Measurements from ENCODE around the gene MIPEP.

MIPEP gene

GRCh38 chr13:23788459-23788858 lies 100.7 kb downstream of the MIPEP start:
- Histone ChIP-seq H3K36me3 (ENCODE audit: control insufficient read depth in 1 of 2, insufficient read depth in 2 of 2, low read length in 2 of 2) (peaks cover 0 to 6% of the 10 kb centered on the region in 2 donors), H3K4me3 (ENCODE audit: low read depth in 1 of 2, low read length in 2 of 2) (no peak overlapping the region), H3K4me1 (ENCODE audit: control insufficient read depth in 1 of 2, insufficient read depth in 2 of 2, low read length in 2 of 2) (no peaks in the 10 kb centered on the region), H3K9me3 (ENCODE audit: control insufficient read depth in 1 of 2, low read length in 2 of 2) (no peaks in the 10 kb centered on the region), H3K27me3 (ENCODE audit: low read depth, low read length) (no peaks in the 10 kb centered on the region), H3K27ac (ENCODE audit: low read length) (no peak overlapping the region)

- no peak overlapping the region for H3K4me3 ChIP-seq (ENCODE audit: low read depth in 1 of 2, low read length in 2 of 2)
- H3K9me3 ChIP-seq (ENCODE audit: control insufficient read depth in 1 of 2, low read length in 2 of 2), result no peaks in the 10 kb centered on the region
- H3K36me3 ChIP-seq (ENCODE audit: control insufficient read depth in 1 of 2, insufficient read depth in 2 of 2, low read length in 2 of 2), result peaks cover 0 to 6% of the 10 kb centered on the region in 2 donors
- no peaks in the 10 kb centered on the region for H3K4me1 ChIP-seq (ENCODE audit: control insufficient read depth in 1 of 2, insufficient read depth in 2 of 2, low read length in 2 of 2)
- no peak overlapping the region for H3K27ac ChIP-seq (ENCODE audit: low read length)
- H3K27me3 ChIP-seq (ENCODE audit: low read depth, low read length), result no peaks in the 10 kb centered on the region
Observed at GRCh38 chr13:23787464-23787863, 101.7 kb downstream of the MIPEP start.

GRCh38 chr13:23786607-23787006 lies 102.6 kb downstream of the MIPEP start:
- no peaks in the 10 kb centered on the region for H3K27me3 ChIP-seq (ENCODE audit: low read depth, low read length)
- no peaks in the 10 kb centered on the region for H3K9me3 ChIP-seq (ENCODE audit: control insufficient read depth in 1 of 2, low read length in 2 of 2)
- H3K4me3 ChIP-seq (ENCODE audit: low read depth in 1 of 2, low read length in 2 of 2), result no peak overlapping the region
- H3K36me3 ChIP-seq (ENCODE audit: control insufficient read depth in 1 of 2, insufficient read depth in 2 of 2, low read length in 2 of 2), result peaks cover 0 to 6% of the 10 kb centered on the region in 2 donors
- H3K4me1 ChIP-seq (ENCODE audit: control insufficient read depth in 1 of 2, insufficient read depth in 2 of 2, low read length in 2 of 2), result no peaks in the 10 kb centered on the region
- H3K27ac ChIP-seq (ENCODE audit: low read length), result no peak overlapping the region

GRCh38 chr13:23778879-23779278 lies 110.3 kb downstream of the MIPEP start:
- Histone ChIP-seq H3K36me3 (ENCODE audit: control insufficient read depth in 1 of 2, insufficient read depth in 2 of 2, low read length in 2 of 2) (no peaks in the 10 kb centered on the region), H3K9me3 (ENCODE audit: control insufficient read depth in 1 of 2, low read length in 2 of 2) (no peaks in the 10 kb centered on the region), H3K27ac (ENCODE audit: low read length) (no peak overlapping the region), H3K4me3 (ENCODE audit: low read depth in 1 of 2, low read length in 2 of 2) (no peak overlapping the region), H3K27me3 (ENCODE audit: low read depth, low read length) (no peaks in the 10 kb centered on the region), H3K4me1 (ENCODE audit: control insufficient read depth in 1 of 2, insufficient read depth in 2 of 2, low read length in 2 of 2) (no peaks in the 10 kb centered on the region)

GRCh38 chr13:23778002-23778652 lies 111.1 kb downstream of the MIPEP start:
- no peak overlapping the region for H3K4me3 ChIP-seq (ENCODE audit: low read depth in 1 of 2, low read length in 2 of 2)
- H3K27me3 ChIP-seq (ENCODE audit: low read depth, low read length), result no peaks in the 10 kb centered on the region
- H3K9me3 ChIP-seq (ENCODE audit: control insufficient read depth in 1 of 2, low read length in 2 of 2), result no peaks in the 10 kb centered on the region

GRCh38 chr13:23777575-23777870 lies 111.7 kb downstream of the MIPEP start:
- no peak overlapping the region for H3K4me3 ChIP-seq (ENCODE audit: low read depth in 1 of 2, low read length in 2 of 2)
- no peak overlapping the region for H3K27ac ChIP-seq (ENCODE audit: low read length)
- no peaks in the 10 kb centered on the region for H3K27me3 ChIP-seq (ENCODE audit: low read depth, low read length)
- H3K4me1 ChIP-seq (ENCODE audit: control insufficient read depth in 1 of 2, insufficient read depth in 2 of 2, low read length in 2 of 2), result no peaks in the 10 kb centered on the region
- no peaks in the 10 kb centered on the region for H3K9me3 ChIP-seq (ENCODE audit: control insufficient read depth in 1 of 2, low read length in 2 of 2)
- H3K36me3 ChIP-seq (ENCODE audit: control insufficient read depth in 1 of 2, insufficient read depth in 2 of 2, low read length in 2 of 2), result no peaks in the 10 kb centered on the region

More at GRCh38 chr13:23778002-23778652, 111.1 kb downstream of the MIPEP start:
- H3K4me1 ChIP-seq (ENCODE audit: control insufficient read depth in 1 of 2, insufficient read depth in 2 of 2, low read length in 2 of 2), result no peaks in the 10 kb centered on the region
- no peaks in the 10 kb centered on the region for H3K36me3 ChIP-seq (ENCODE audit: control insufficient read depth in 1 of 2, insufficient read depth in 2 of 2, low read length in 2 of 2)
- H3K27ac ChIP-seq (ENCODE audit: low read length), result no peak overlapping the region

- Histone ChIP-seq H3K27me3 (ENCODE audit: low read depth, low read length) (no peaks in the 10 kb centered on the region), H3K4me1 (ENCODE audit: control insufficient read depth in 1 of 2, insufficient read depth in 2 of 2, low read length in 2 of 2) (no peaks in the 10 kb centered on the region), H3K9me3 (ENCODE audit: control insufficient read depth in 1 of 2, low read length in 2 of 2) (no peaks in the 10 kb centered on the region), H3K4me3 (ENCODE audit: low read depth in 1 of 2, low read length in 2 of 2) (no peak overlapping the region), H3K27ac (ENCODE audit: low read length) (no peak overlapping the region), H3K36me3 (ENCODE audit: control insufficient read depth in 1 of 2, insufficient read depth in 2 of 2, low read length in 2 of 2) (no peaks in the 10 kb centered on the region)
Observed at GRCh38 chr13:23776698-23777574, 112.3 kb downstream of the MIPEP start.

GRCh38 chr13:23772717-23773116 lies 116.5 kb downstream of the MIPEP start:
- H3K36me3 ChIP-seq (ENCODE audit: control insufficient read depth in 1 of 2, insufficient read depth in 2 of 2, low read length in 2 of 2), result no peaks in the 10 kb centered on the region
- H3K27ac ChIP-seq (ENCODE audit: low read length), result no peak overlapping the region
- H3K4me1 ChIP-seq (ENCODE audit: control insufficient read depth in 1 of 2, insufficient read depth in 2 of 2, low read length in 2 of 2), result no peaks in the 10 kb centered on the region
- no peaks in the 10 kb centered on the region for H3K9me3 ChIP-seq (ENCODE audit: control insufficient read depth in 1 of 2, low read length in 2 of 2)
- no peaks in the 10 kb centered on the region for H3K27me3 ChIP-seq (ENCODE audit: low read depth, low read length)
- no peak overlapping the region for H3K4me3 ChIP-seq (ENCODE audit: low read depth in 1 of 2, low read length in 2 of 2)

- Histone ChIP-seq H3K27ac (ENCODE audit: low read length) (no peak overlapping the region), H3K9me3 (ENCODE audit: control insufficient read depth in 1 of 2, low read length in 2 of 2) (no peaks in the 10 kb centered on the region), H3K4me3 (ENCODE audit: low read depth in 1 of 2, low read length in 2 of 2) (no peak overlapping the region), H3K36me3 (ENCODE audit: control insufficient read depth in 1 of 2, insufficient read depth in 2 of 2, low read length in 2 of 2) (no peaks in the 10 kb centered on the region), H3K27me3 (ENCODE audit: low read depth, low read length) (no peaks in the 10 kb centered on the region), H3K4me1 (ENCODE audit: control insufficient read depth in 1 of 2, insufficient read depth in 2 of 2, low read length in 2 of 2) (no peaks in the 10 kb centered on the region)
Observed at GRCh38 chr13:23771956-23772355, 117.2 kb downstream of the MIPEP start.

- no peak overlapping the region for H3K4me3 ChIP-seq (ENCODE audit: low read depth in 1 of 2, low read length in 2 of 2)
- no peak overlapping the region for H3K27ac ChIP-seq (ENCODE audit: low read length)
- no peaks in the 10 kb centered on the region for H3K27me3 ChIP-seq (ENCODE audit: low read depth, low read length)
- no peaks in the 10 kb centered on the region for H3K4me1 ChIP-seq (ENCODE audit: control insufficient read depth in 1 of 2, insufficient read depth in 2 of 2, low read length in 2 of 2)
- H3K36me3 ChIP-seq (ENCODE audit: control insufficient read depth in 1 of 2, insufficient read depth in 2 of 2, low read length in 2 of 2), result no peaks in the 10 kb centered on the region
- no peaks in the 10 kb centered on the region for H3K9me3 ChIP-seq (ENCODE audit: control insufficient read depth in 1 of 2, low read length in 2 of 2)
Observed at GRCh38 chr13:23771552-23771951, 117.6 kb downstream of the MIPEP start.

- Histone ChIP-seq H3K9me3 (ENCODE audit: control insufficient read depth in 1 of 2, low read length in 2 of 2) (no peaks in the 10 kb centered on the region), H3K4me1 (ENCODE audit: control insufficient read depth in 1 of 2, insufficient read depth in 2 of 2, low read length in 2 of 2) (no peaks in the 10 kb centered on the region), H3K4me3 (ENCODE audit: low read depth in 1 of 2, low read length in 2 of 2) (no peak overlapping the region), H3K27me3 (ENCODE audit: low read depth, low read length) (no peaks in the 10 kb centered on the region), H3K27ac (ENCODE audit: low read length) (no peak overlapping the region), H3K36me3 (ENCODE audit: control insufficient read depth in 1 of 2, insufficient read depth in 2 of 2, low read length in 2 of 2) (no peaks in the 10 kb centered on the region)
Observed at GRCh38 chr13:23770973-23771372, 118.2 kb downstream of the MIPEP start.

Measured in muscle layer of duodenum (tissue), 2 donors.